Type B pancreatic cell (in vitro differentiated cells): ENCODE measurements around the gene CAV2. TPM values are rescaled to one million over a fixed set of nuclear protein-coding genes. Genes with fewer than 3 reads are reported as not detected.

Experiments
- DNase-seq: peaks from one replicate; pipeline ENCODE4 v3.0.0; 2021; ENCODE audit warnings: mixed read lengths; ENCODE audit not compliant: unreplicated experiment; ENCODE audit errors: extremely low spot score
- H3K27ac Mint-ChIP-seq: 2 replicates; pipeline ENCODE4 v1.8.0; 2021; ENCODE audit warnings: mild to moderate bottlenecking, mixed read lengths
- H3K27me3 Mint-ChIP-seq: 2 replicates; pipeline ENCODE4 v1.8.0; 2021; ENCODE audit warnings: mixed read lengths
- H3K36me3 Mint-ChIP-seq: 2 replicates; pipeline ENCODE4 v1.8.0; 2021; ENCODE audit warnings: mixed read lengths
- H3K4me1 Mint-ChIP-seq: one replicate; pipeline ENCODE4 v1.8.0; 2021; ENCODE audit warnings: mixed read lengths; ENCODE audit not compliant: unreplicated experiment
- H3K4me3 Mint-ChIP-seq: 2 replicates; pipeline ENCODE4 v1.8.0; 2021; ENCODE audit warnings: mild to moderate bottlenecking, mixed read lengths
- H3K9me3 Mint-ChIP-seq: 2 replicates; pipeline ENCODE4 v1.8.0; 2021; ENCODE audit warnings: mixed read lengths
- total RNA-seq: library from RNA; stranded (reverse); gene quantifications from 2 replicates; pipeline ENCODE4 v1.2.1, GENCODE V29; 2021; ENCODE audit warnings: low replicate concordance
- TF ChIP-seq, protein P1 (sequence below): fragments of 200-600 bp; sonication (generic); conservative IDR thresholded peaks from 2 replicates; pipeline ENCODE4 v1.5.0; 2021; ENCODE audit warnings: antibody characterized with exemption, mild to moderate bottlenecking

CAV2 gene
- total RNA-seq, 1 donor from 2014 or later = 12.8 TPM

DNA sequence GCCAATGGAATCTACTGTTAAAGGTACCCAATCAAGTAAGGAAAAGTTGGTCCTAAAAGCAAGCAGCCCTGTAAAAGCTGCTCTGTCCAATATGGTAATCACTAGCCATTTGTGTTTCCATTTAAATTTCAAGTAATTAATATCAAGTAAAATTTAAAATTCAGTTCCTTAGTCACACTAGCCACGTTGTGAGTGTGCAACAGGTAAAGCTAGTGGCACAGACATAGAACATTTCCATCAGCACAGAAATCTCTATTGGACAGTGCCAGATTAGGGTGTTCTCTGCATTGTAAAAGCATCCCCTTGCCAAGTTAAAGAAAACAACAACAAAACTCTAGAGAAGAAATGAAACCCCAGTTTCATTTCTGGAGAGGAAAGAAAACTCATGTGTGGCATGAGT, 29.7 kb downstream of the CAV2 start:
- no peaks in the 10 kb centered on the region for H3K9me3 Mint-ChIP-seq
- no peak for DNase-seq
- H3K27me3 Mint-ChIP-seq = peaks cover 47% of the 10 kb centered on the region
- peaks cover 10% of the 10 kb centered on the region for H3K4me1 Mint-ChIP-seq
- H3K4me3 Mint-ChIP-seq = no peak overlapping the region
- TF ChIP-seq, protein P1, sequence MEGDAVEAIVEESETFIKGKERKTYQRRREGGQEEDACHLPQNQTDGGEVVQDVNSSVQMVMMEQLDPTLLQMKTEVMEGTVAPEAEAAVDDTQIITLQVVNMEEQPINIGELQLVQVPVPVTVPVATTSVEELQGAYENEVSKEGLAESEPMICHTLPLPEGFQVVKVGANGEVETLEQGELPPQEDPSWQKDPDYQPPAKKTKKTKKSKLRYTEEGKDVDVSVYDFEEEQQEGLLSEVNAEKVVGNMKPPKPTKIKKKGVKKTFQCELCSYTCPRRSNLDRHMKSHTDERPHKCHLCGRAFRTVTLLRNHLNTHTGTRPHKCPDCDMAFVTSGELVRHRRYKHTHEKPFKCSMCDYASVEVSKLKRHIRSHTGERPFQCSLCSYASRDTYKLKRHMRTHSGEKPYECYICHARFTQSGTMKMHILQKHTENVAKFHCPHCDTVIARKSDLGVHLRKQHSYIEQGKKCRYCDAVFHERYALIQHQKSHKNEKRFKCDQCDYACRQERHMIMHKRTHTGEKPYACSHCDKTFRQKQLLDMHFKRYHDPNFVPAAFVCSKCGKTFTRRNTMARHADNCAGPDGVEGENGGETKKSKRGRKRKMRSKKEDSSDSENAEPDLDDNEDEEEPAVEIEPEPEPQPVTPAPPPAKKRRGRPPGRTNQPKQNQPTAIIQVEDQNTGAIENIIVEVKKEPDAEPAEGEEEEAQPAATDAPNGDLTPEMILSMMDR = no peak
- H3K27ac Mint-ChIP-seq = no peak overlapping the region
- H3K36me3 Mint-ChIP-seq = no peaks in the 10 kb centered on the region

DNA sequence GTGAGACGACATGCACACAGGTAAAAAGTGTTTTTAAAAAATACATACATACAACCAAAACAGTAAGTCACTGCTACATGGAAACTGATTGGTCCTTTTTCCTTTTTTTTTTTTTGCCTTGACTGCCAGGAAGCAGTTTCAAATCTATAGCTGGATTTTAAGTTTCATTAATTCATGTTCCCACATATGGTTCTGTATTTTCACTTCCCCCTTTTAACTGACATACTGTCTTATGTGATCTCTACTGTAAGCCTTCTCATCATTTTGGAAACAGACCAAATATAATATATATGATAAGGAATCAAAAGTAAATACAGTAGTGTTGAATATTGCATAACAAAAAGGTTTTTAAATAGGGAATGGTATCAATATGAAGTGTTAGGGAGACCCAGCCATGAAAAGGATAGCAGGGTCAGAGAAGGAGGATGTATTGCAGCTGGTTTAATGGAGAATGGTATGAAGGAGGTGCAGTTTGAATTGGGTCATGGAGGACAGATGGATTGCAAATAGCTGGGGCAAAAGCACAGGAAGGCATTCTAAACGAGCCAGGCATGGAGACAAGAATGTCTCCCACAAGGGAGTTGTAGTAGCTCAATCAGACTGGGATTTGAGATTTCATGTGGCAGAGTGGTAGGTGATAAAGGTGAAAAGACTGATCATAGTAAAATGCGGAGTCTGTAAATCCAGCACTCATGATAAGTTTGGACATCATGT, 30.7 kb downstream of the CAV2 start:
- TF ChIP-seq, protein P1 = no peak
- Mint-ChIP-seq H3K4me1 (peaks cover 4% of the 10 kb centered on the region), H3K9me3 (no peaks in the 10 kb centered on the region), H3K4me3 (no peak overlapping the region), H3K27me3 (peaks cover 38% of the 10 kb centered on the region), H3K27ac (no peak overlapping the region), H3K36me3 (no peaks in the 10 kb centered on the region)
- no peak for DNase-seq

DNA sequence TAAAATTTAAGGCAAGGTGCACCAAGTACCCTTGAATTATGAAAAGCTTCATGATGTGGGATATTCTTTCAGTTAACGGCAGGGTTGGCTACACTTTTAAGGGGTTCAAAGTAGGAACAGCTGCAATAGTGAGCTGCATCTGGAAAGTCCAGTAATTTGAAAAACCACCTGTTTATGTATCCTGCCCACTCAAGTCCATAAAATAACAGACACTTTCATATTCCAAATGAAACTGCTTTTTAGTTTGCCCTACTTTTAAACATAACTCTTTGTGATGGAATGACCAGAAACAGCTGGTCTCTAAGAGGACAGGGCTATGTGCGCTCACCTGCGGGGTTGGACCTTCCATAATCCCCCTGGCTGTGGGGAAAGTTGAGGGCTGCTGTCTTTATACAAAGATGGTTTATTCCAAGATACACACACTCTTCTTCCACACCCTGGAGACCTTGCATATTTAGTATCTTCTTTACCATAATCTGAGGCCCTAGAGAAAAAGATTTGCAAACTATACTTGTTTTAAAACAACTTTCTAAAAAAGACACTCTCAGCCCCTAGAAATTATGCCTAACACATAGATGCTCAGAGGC, 32.7 kb downstream of the CAV2 start:
- DNase-seq = no peak
- Mint-ChIP-seq H3K4me3 (no peak overlapping the region), H3K36me3 (no peaks in the 10 kb centered on the region), H3K9me3 (no peaks in the 10 kb centered on the region), H3K27ac (no peak overlapping the region), H3K27me3 (peaks cover 19% of the 10 kb centered on the region), H3K4me1 (no peaks in the 10 kb centered on the region)
- TF ChIP-seq, protein P1 = no peak

DNA sequence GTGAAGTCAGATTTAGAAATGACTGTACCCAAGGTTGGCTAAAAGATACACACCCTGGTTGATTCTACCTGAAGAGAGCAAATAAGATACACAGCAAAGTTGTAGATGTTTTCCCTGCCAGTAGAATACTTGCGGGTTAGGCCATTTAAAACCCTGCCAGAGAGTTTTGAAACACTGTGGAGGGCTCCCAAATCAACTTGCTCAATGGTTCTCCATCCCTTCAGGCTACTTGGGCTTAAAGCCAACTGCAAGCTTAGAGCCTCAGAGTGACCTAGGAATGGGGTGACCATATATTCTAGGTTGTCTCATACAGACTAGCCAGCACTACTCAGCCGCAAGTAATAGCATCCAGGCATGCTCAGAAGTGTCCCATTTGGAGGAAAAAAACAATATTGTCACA, 35.3 kb downstream of the CAV2 start:
- DNase-seq = no peak
- Mint-ChIP-seq H3K27me3 (peaks cover 6% of the 10 kb centered on the region), H3K4me1 (no peaks in the 10 kb centered on the region), H3K36me3 (no peaks in the 10 kb centered on the region), H3K4me3 (no peak overlapping the region), H3K9me3 (no peaks in the 10 kb centered on the region), H3K27ac (no peak overlapping the region)
- TF ChIP-seq, protein P1 = no peak

DNA sequence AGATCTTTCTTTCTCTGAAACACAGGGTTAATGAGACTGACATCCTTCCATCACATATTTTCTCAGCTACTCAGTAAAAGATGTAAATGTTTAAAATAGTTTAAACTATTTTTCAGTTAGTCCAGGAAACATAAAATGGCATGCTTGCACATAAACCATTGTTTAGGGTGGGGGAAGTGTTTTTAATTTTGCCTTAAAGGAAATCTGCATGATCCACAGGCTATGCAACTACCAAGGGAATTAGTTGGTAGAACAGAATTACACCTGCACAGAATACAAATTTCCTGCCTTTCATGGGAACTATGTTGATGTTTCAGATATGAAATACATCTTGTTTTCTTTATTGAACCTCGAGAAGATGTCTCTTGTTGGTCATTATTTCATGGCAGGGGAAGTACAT, 35.9 kb downstream of the CAV2 start:
- peaks cover 3% of the 10 kb centered on the region for H3K27me3 Mint-ChIP-seq
- no peak overlapping the region for H3K27ac Mint-ChIP-seq
- no peaks in the 10 kb centered on the region for H3K9me3 Mint-ChIP-seq
- H3K4me1 Mint-ChIP-seq = no peaks in the 10 kb centered on the region
- no peak overlapping the region for H3K4me3 Mint-ChIP-seq
- TF ChIP-seq, protein P1 = no peak
- no peaks in the 10 kb centered on the region for H3K36me3 Mint-ChIP-seq
- DNase-seq = no peak
